GM19463 (cell line): ENCODE measurements around the gene SLC25A26.

Experiments
- ATAC-seq: cut with Tn5 transposase; IDR thresholded peaks from one replicate; pipeline ENCODE4 v1.9.1; 2021; ENCODE audit warnings: mild to moderate bottlenecking, moderate library complexity; ENCODE audit not compliant: unreplicated experiment

The SLC25A26 gene

GRCh38 chr3:66426135-66426534, 205.3 kb downstream of the SLC25A26 start:
- no peak for ATAC-seq

DNA sequence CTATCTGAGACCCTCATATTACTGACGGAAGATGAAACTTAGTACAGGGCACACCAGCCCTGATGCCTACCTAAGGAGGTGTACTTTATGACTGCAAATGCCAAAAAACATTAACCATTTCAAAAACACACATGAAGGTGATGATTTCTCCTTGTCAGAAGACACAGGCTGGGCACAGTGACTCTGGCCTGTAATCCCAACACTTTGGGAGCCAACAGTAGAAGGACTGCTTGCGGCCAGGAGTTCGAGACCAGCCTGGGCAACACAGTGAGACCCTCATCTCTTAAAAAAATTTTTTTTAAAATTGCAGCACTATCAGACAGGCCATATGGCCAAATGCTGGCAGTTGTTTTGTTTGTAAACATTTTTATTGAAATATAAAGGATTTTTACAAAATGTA, 206.6 kb downstream of the SLC25A26 start:
- no peak for ATAC-seq

DNA sequence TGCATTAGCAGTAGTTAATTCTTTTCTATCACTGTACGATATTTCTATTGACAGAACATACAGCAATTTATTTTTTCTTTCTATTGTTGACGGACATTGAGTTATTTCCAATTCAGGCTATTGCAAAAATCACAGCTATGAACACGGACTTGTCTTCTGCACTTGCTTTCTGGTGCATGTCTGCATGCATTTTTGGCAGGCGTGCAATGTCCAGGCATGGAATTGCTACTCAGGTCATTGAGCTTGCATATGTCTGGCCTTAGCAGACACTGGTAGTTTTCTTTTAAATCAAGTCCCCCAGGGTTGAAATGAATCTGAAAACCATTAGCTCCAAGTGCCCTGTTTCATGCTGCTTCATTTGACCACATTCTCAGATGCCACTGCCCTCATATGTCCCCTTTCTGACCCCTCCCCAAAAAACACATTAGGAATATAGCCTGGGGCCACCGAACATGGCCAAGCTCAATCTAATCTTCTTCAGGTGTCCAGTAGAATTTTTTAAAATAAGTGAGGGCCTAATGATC, 207.2 kb downstream of the SLC25A26 start:
- ATAC-seq: no peak
